Activated CD4-positive, CD25-positive, alpha-beta regulatory T cell treated with anti-CD3 and anti-CD28 coated beads, Interleukin-2, amount 50 U/mL, for 24 hours (primary cell): ENCODE results near the gene LYG2.
"Not testable (repeated sequence)": the region's sequence is repeated elsewhere in the genome, so short reads cannot be mapped to it uniquely, and the experiment has no call there.

Experiments
- ATAC-seq, 2 donors: fragments of 150-1000 bp; cut with Tn5 transposase; one replicate each; pipeline ENCODE4 v1.10.0; 2021; ENCODE audit warnings: mild to moderate bottlenecking in 1 of 2, moderate library complexity in 1 of 2

The LYG2 gene

GRCh38 chr2:99255491-99256318, at the start of gene LYG2:
Gene LYG2, minus strand, starts transcription at chr2:99255666. Its CDS starts 1,406 bp downstream, at chr2:99254260.
- ATAC-seq, result no peak

- ATAC-seq, result not testable (repeated sequence)
Measured at GRCh38 chr2:99301097-99301496, 45.6 kb upstream of the LYG2 start, which contains the start of gene LYG1. Gene LYG1, minus strand, starts transcription at chr2:99301197. Its CDS starts 5,527 bp downstream, at chr2:99295670.

GRCh38 chr2:99299580-99299979, 44.1 kb upstream of the LYG2 start:
- no peak for ATAC-seq

- no peak for ATAC-seq
Measured at GRCh38 chr2:99297994-99298393, 42.5 kb upstream of the LYG2 start.

- ATAC-seq, result no peak
Measured at GRCh38 chr2:99285526-99285925, 30.1 kb upstream of the LYG2 start.

GRCh38 chr2:99279969-99280695, 24.7 kb upstream of the LYG2 start:
- ATAC-seq, result no peak

- ATAC-seq, result no peak
Measured at GRCh38 chr2:99278793-99279291, 23.4 kb upstream of the LYG2 start.

- ATAC-seq, result not testable (repeated sequence)
Measured at GRCh38 chr2:99278195-99278765, 22.8 kb upstream of the LYG2 start.

- ATAC-seq, result no peak
Measured at GRCh38 chr2:99275882-99276281, 20.4 kb upstream of the LYG2 start.

- no peak for ATAC-seq
Measured at GRCh38 chr2:99261242-99261641, 5.8 kb upstream of the LYG2 start.

- ATAC-seq, result no peak
Measured at GRCh38 chr2:99260184-99260583, 4.7 kb upstream of the LYG2 start.

- ATAC-seq, result no peak
Measured at GRCh38 chr2:99259465-99259864, 4.0 kb upstream of the LYG2 start.

GRCh38 chr2:99256677-99257076, 1.2 kb upstream of the LYG2 start:
- no peak for ATAC-seq

GRCh38 chr2:99249951-99250350, 5.5 kb downstream of the LYG2 start:
- no peak for ATAC-seq

- no peak for ATAC-seq
Measured at GRCh38 chr2:99242151-99242550, 13.3 kb downstream of the LYG2 start.

- no peak for ATAC-seq
Measured at GRCh38 chr2:99240431-99240830, 15.0 kb downstream of the LYG2 start.

GRCh38 chr2:99238599-99238998, 16.9 kb downstream of the LYG2 start:
- ATAC-seq, result no peak

GRCh38 chr2:99233177-99233576, 22.3 kb downstream of the LYG2 start:
- ATAC-seq, result not testable (repeated sequence)

GRCh38 chr2:99217929-99218501, 37.5 kb downstream of the LYG2 start:
- ATAC-seq, result no peak

- ATAC-seq, result no peak
Measured at GRCh38 chr2:99216096-99216495, 39.4 kb downstream of the LYG2 start.

- ATAC-seq, result no peak
Measured at GRCh38 chr2:99205491-99205890, 50.0 kb downstream of the LYG2 start.

- ATAC-seq, result no peak
Measured at GRCh38 chr2:99201959-99202678, 53.3 kb downstream of the LYG2 start.
